HepG2 (cell line): ENCODE data around the gene BANP.

Experiments used
- ARNT ChIP-seq: fragments of 450-650 bp; IDR thresholded peaks from 2 replicates; pipeline ENCODE4 v1.6.1; 2017
- CEBPB ChIP-seq: IDR thresholded peaks from 2 replicates; pipeline ENCODE4 v1.6.1; 2011; ENCODE audit warnings: low read depth, low read length, improper control_type of control experiment, borderline replicate concordance
- CTCF ChIP-seq: sonication (generic); formaldehyde crosslinking; IDR thresholded peaks from 2 replicates; pipeline ENCODE4 v1.5.0; 2020; ENCODE audit warnings: mild to moderate bottlenecking, missing genetic modification reagents, moderate library complexity
- ESRRA ChIP-seq: sonication (generic); formaldehyde crosslinking; IDR thresholded peaks from 2 replicates; pipeline ENCODE4 v1.5.1; 2020; ENCODE audit warnings: mild to moderate bottlenecking, low read depth, missing genetic modification reagents
- JUNB ChIP-seq: sonication (generic); formaldehyde crosslinking; IDR thresholded peaks from 2 replicates; pipeline ENCODE4 v1.8.0; 2022; ENCODE audit warnings: missing genetic modification reagents, mild to moderate bottlenecking, borderline replicate concordance
- NBN ChIP-seq: fragments of 450-650 bp; conservative IDR thresholded peaks from 2 replicates; pipeline ENCODE4 v1.6.1; 2017
- POLR2A ChIP-seq, 2 experiments: IDR thresholded peaks; 2 replicates each; pipeline ENCODE4 v1.6.1; 2011; ENCODE audit warnings: low read depth in 2 of 2, low read length in 2 of 2, mild to moderate bottlenecking in 1 of 2, moderate library complexity in 1 of 2; ENCODE audit not compliant: insufficient read depth in 1 of 2
- RXRA ChIP-seq: sonication (generic); formaldehyde crosslinking; IDR thresholded peaks from 2 replicates; pipeline ENCODE4 v1.5.1; 2020; ENCODE audit warnings: missing genetic modification reagents
- YY1 ChIP-seq: IDR thresholded peaks from 2 replicates; pipeline ENCODE4 v1.6.1; 2011; ENCODE audit warnings: low read length, low read depth, moderate library complexity, mild to moderate bottlenecking; ENCODE audit not compliant: insufficient read depth, insufficient replicate concordance
- TF ChIP-seq, protein P1 (sequence below): IDR thresholded peaks from 2 replicates; pipeline ENCODE4 v1.6.1; 2012; ENCODE audit warnings: low read depth, low read length, improper control_type of control experiment
- TF ChIP-seq, protein P2 (sequence below): sonication (generic); formaldehyde crosslinking; conservative IDR thresholded peaks from 2 replicates; pipeline ENCODE4 v1.8.1; 2023; ENCODE audit warnings: missing genetic modification reagents

DNA sequence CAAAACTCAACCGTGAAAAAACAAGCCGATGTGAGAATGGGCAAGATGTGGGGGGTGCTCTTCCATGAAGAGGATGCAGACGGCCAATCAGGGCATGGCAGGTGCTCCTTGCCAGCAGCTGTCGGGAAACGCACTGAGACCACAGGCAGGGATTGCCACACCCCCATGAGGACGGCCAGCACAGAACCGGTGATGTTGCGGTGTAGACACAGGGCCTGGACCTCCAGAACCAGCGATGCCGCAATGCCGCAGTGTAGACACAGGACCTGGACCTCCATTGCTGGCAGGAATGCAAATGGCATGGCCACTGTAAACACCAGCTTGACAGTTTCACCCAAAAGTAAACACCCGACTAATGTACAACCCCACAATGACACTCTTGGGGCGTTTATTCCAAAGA lies 164.9 kb downstream of the BANP start:
- no peak for TF ChIP-seq ESRRA (CRISPR knock-in tag)
- no peak for TF ChIP-seq POLR2A (IDR thresholded peaks at IDR 0.05; ENCODE audit: insufficient read depth in 1 of 2, low read depth in 2 of 2, low read length in 2 of 2)
- no peak for TF ChIP-seq ARNT
- no peak for TF ChIP-seq JUNB (CRISPR knock-in tag)
- TF ChIP-seq CTCF (CRISPR knock-in tag): no peak
- TF ChIP-seq, protein P1, sequence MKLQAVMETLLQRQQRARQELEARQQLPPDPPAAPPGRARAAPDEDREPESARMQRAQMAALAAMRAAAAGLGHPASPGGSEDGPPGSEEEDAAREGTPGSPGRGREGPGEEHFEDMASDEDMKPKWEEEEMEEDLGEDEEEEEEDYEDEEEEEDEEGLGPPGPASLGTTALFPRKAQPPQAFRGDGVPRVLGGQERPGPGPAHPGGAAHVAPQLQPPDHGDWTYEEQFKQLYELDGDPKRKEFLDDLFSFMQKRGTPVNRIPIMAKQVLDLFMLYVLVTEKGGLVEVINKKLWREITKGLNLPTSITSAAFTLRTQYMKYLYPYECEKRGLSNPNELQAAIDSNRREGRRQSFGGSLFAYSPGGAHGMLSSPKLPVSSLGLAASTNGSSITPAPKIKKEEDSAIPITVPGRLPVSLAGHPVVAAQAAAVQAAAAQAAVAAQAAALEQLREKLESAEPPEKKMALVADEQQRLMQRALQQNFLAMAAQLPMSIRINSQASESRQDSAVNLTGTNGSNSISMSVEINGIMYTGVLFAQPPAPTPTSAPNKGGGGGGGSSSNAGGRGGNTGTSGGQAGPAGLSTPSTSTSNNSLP: no peak
- TF ChIP-seq CEBPB: no peak
- TF ChIP-seq NBN: no peak
- TF ChIP-seq, protein P2, sequence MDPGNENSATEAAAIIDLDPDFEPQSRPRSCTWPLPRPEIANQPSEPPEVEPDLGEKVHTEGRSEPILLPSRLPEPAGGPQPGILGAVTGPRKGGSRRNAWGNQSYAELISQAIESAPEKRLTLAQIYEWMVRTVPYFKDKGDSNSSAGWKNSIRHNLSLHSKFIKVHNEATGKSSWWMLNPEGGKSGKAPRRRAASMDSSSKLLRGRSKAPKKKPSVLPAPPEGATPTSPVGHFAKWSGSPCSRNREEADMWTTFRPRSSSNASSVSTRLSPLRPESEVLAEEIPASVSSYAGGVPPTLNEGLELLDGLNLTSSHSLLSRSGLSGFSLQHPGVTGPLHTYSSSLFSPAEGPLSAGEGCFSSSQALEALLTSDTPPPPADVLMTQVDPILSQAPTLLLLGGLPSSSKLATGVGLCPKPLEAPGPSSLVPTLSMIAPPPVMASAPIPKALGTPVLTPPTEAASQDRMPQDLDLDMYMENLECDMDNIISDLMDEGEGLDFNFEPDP (CRISPR knock-in tag): no peak
- no peak for TF ChIP-seq YY1
- TF ChIP-seq RXRA (CRISPR knock-in tag): no peak
